GM12891 (cell line): ENCODE measurements around the gene BTBD9.

ENCODE experiments used
- PAX5 ChIP-seq: IDR thresholded peaks from 2 replicates; pipeline ENCODE4 v1.6.1; 2011; ENCODE audit warnings: low read length, moderate library complexity, mild to moderate bottlenecking; ENCODE audit not compliant: insufficient read depth, severe bottlenecking
- POLR2A ChIP-seq: IDR thresholded peaks from 2 replicates; pipeline ENCODE4 v1.6.1; 2011; ENCODE audit warnings: low read depth, low read length, control low read depth
- POLR2AphosphoS5 ChIP-seq: IDR thresholded peaks from 2 replicates; pipeline ENCODE4 v1.6.1; 2011; ENCODE audit warnings: low read depth, low read length, control low read depth
- TAF1 ChIP-seq: IDR thresholded peaks from 2 replicates; pipeline ENCODE4 v1.6.1; 2011; ENCODE audit warnings: low read depth, low read length, control low read depth

GRCh38 chr6:38684237-38684636 is 44.5 kb upstream of the BTBD9 start:
- TF ChIP-seq POLR2A (no peak), POLR2AphosphoS5 (no peak), TAF1 (no peak), PAX5 (no peak)
